NCI-H2107 treated with DMSO at 0.1 percent for 48 hours (cell line): ENCODE measurements around the gene MCHR1.
"Not testable (repeated sequence)": the region's sequence is repeated elsewhere in the genome, so short reads cannot be mapped to it uniquely, and the experiment has no call there.

ENCODE experiments used
- DNase-seq: peaks from one replicate; lab custom pipeline; 2025; ENCODE audit not compliant: unreplicated experiment; lab: John Stamatoyannopoulos, UW

MCHR1 gene

DNA sequence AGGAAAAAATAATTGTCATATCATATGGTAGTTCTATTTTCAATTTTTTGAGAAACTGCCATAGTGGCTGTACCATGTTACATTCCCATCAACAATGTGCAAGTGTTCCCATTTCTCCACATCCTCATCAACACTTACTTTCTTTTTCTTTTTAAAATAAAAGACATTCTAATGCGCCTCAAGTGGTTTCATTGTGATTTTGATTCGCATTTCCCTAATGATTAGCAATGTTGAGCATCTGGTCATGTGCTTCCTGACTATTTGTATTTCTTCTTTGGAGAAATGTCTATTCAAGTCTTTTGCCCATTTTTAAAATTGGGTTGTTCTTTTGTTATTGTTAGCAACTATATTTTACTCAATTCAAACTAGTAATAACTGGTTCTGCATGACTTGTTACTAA, 8.4 kb downstream of the MCHR1 start:
- DNase-seq: no peak

GRCh38 chr22:40690370-40690769, 11.1 kb downstream of the MCHR1 start:
- no peak for DNase-seq

GRCh38 chr22:40691532-40691931, 12.2 kb downstream of the MCHR1 start:
- no peak for DNase-seq

- no peak for DNase-seq
Measured at GRCh38 chr22:40694411-40694810, 15.1 kb downstream of the MCHR1 start.

- no peak for DNase-seq
Measured at GRCh38 chr22:40701274-40701673, 22.0 kb downstream of the MCHR1 start.

- DNase-seq: no peak
Measured at GRCh38 chr22:40703174-40703573, 23.9 kb downstream of the MCHR1 start.

DNA sequence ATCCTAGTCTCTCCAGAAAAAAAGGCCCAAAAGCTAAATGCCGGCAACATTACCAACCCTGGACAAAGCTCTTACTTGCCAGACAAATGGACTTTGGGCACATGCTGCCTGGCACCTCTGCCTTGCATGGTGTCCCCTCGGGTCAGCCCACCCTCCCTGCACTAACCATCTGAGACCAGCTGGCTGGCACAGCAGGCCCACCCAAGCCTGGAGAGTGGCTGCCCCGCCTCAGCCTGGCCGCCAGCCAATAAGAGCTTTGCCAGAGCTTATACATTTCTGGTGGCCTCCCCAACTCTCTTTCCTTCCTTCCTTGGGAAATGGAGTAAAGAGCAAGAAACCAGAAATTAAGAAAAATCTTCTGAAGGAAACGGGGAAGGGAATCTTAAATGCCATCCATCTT, 24.5 kb downstream of the MCHR1 start:
- DNase-seq: no peak

- DNase-seq: no peak
Measured at GRCh38 chr22:40705918-40706682, 26.8 kb downstream of the MCHR1 start.

DNA sequence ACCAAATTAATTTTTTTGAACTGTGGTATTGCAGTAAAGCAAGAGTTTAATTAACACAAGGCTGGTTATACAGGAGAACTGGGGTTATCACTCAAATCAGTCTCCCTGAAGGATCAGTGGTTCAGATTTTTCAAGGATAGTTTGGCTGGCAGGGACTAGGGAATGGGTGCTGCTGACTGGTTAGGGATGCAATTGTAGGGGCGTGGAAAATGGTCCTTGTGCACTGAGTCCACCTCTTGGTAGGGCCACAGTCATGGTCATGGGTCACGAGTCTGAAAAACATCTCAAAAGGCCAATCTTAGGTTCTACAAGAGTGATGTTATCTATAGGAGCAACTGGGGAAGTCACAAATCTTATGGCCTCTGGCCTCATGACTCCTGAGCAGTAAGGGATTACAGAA, 27.9 kb downstream of the MCHR1 start:
- no peak for DNase-seq

- no peak for DNase-seq
Measured at GRCh38 chr22:40708177-40708576, 28.9 kb downstream of the MCHR1 start.

DNA sequence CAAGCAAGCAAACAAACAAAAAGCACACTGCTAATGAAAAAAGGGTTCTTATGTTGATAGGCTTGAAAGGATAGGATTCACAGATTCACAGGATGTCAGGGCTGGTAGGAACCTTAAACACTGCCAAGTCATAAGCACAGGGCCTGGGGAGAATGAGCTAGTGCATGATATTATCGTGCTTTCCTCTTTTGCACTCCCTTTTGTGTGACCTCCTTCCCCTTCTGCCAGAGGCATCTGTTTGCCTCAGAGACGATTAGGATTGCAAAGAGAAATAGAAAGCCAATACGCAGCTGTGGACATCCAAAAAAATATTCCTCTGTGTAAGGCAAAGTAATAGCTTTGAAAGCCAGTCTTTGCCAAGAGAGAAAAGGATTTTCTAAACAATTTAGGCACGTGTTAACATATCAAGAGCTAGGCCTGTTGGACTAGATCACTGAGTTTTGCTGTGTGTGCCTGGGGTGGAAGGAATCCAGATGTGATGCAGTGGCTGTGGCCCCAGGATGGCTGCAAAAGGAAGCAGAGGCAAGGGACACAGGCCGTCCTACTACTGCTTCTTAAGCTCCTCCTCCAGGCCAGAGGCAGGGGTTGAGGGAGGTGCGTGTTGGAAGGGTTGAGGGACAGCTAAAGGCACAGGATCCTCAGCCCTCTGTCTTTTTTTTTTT, 30.6 kb downstream of the MCHR1 start:
- no peak for DNase-seq

DNA sequence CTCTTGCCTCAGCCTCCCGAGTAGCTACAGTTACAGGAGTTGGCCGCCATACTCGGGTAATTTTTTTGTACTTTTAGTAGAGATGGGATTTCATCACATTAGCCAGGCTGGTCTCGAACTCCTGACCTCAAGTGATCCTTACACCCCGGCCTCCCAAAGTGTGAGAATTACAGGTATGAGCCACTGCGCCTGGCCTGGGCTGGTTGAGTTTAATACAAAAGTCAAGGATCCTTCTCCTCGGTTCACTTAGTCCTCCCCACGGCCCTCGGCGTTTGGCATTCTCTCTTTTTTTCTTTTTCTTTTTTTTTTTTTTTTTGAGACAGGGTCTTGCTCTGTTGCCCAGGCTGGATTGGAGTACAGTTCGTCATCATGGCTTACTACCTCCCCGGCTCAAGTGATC, 33.0 kb downstream of the MCHR1 start:
- DNase-seq: no peak

- no peak for DNase-seq
Measured at GRCh38 chr22:40714499-40715337, 35.4 kb downstream of the MCHR1 start.

- DNase-seq: no peak
Measured at GRCh38 chr22:40716116-40716515, 36.8 kb downstream of the MCHR1 start.

DNA sequence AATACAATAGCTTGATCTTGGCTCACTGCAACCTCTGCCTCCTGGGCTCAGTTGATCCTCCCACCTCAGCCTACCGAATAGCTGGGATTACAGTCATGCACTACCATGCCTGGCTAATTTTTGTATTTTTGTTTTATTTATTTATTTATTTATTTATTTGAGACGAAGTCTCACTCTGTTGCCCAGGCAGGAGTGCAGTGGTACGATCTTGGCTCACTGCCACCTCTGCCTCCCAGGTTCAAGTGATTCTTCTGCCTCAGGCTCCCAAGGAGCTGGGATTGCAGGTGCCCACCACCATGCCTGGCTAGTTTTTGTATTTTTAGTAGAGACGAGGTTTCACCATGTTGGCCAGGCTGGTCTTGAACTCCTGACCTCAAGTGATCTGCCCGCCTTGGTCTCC, 38.4 kb downstream of the MCHR1 start:
- not testable (repeated sequence) for DNase-seq

DNA sequence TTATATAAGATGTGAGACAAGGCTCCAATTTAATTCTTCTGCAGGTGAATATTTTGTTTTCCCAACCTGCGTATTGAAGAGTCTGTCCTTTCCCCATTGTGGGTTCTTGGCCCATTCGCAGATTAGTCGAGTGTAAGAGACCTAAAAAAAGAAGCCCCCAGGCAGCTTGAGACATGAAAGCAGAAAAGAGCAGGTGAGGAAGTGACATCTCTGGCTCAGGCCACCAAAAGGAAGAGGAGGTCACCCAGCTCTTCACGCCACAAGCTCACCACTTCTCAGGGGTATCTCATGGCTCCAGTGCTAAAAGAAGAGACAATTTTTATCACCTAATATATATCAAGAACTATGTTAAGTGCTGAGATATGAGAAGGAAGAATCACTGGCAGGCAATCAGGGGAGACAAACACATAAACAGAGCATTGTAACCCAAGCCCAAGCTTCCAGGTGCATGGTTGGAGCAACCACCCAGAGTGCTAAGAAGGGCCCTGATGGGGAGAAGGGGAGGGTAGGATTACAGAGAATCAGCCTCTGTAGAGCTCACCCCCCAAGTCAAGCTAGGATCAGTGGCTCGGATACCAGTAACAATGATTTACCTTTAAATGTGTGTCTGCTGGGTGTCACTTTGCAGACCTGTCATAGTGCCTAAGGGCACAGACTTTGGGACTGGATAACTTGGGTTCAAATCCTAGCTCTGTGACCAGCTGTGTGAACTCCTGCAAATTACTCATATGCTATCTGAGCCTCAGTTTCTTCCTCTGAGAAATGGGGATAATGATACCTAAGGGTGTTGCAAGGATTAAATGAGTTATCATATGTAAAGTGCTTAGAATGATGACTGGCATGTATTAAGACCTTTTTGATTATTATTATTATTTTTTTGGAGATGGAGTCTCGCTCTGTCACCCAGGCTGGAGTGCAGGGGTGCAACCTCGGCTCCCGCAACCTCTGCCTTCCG, 39.2 kb downstream of the MCHR1 start:
- peak; percentile 53 for DNase-seq

DNA sequence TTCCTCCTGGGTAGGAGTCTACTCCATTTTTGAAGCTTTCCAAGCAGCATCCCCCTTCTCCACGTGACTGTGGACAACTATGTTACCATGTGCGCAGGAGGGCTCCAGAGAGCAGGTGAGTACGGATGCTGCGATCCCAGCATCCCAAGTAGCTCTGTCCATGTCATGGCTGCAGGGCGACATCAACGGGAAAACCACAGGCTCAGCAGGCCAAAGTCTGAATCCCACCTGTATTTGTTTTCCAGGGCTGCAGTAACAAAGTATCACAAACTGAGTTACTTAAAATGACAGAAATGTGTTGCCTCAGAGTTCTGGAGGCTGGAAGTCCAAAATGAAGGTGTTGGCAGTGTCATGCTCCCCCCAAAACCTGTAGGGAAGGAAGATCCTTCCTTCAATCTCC, 40.3 kb downstream of the MCHR1 start:
- no peak for DNase-seq

- not testable (repeated sequence) for DNase-seq
Measured at GRCh38 chr22:40720156-40720537, 40.9 kb downstream of the MCHR1 start.

- DNase-seq: no peak
Measured at GRCh38 chr22:40720538-40721256, 41.4 kb downstream of the MCHR1 start.

GRCh38 chr22:40721266-40721665, 42.0 kb downstream of the MCHR1 start:
- DNase-seq: peak; percentile 38
